Upper lobe of right lung (tissue), 1 donor: ENCODE data around the gene ZSWIM3. TPM values are rescaled to one million over a fixed set of nuclear protein-coding genes. Genes with fewer than 3 reads are reported as not detected.
"Not testable (repeated sequence)": the region's sequence is repeated elsewhere in the genome, so short reads cannot be mapped to it uniquely, and the experiment has no call there.

ENCODE experiments used
- ATAC-seq: fragments of 200-7000 bp; cut with Tn5 transposase; one replicate; pipeline ENCODE4 v1.9.1; 2020; ENCODE audit warnings: mild to moderate bottlenecking, moderate library complexity
- DNase-seq: peaks from one replicate; pipeline ENCODE4 v3.0.0-alpha.2; 2020
- H3K27ac ChIP-seq: fragments of 200-600 bp; one replicate; pipeline ENCODE4 v1.8.0; 2022
- H3K27me3 ChIP-seq: fragments of 200-600 bp; one replicate; pipeline ENCODE4 v1.8.0; 2022; ENCODE audit warnings: mild to moderate bottlenecking
- H3K36me3 ChIP-seq: fragments of 200-600 bp; one replicate; pipeline ENCODE4 v1.8.0; 2022
- H3K4me1 ChIP-seq: fragments of 200-600 bp; one replicate; pipeline ENCODE4 v1.8.0; 2022
- H3K4me3 ChIP-seq: fragments of 200-600 bp; one replicate; pipeline ENCODE4 v1.8.0; 2022; ENCODE audit warnings: mild to moderate bottlenecking
- H3K9me3 ChIP-seq: fragments of 200-600 bp; one replicate; pipeline ENCODE4 v1.8.0; 2022
- CTCF ChIP-seq: fragments of 200-600 bp; IDR thresholded peaks from one replicate; pipeline ENCODE4 v1.8.0; 2022; ENCODE audit warnings: antibody characterized with exemption
- intact Hi-C: fragments of 100-400 bp; cut with DNase I; formaldehyde crosslinking; loops from one replicate; pipeline ENCODE4 v1.11.0; 2022
- total RNA-seq: library from RNA; stranded (reverse); fragmentation: NEBNext Ultra II Directional; extraction: Animal tissue kit (Norgen Biotek cat#: 25700); gene quantifications from one replicate; pipeline ENCODE4 v1.2.1, GENCODE V29; 2021
- donor health status: DM: no; HTN: yes; CAD: no; lungs with severe emphysema.

The ZSWIM3 gene
- total RNA-seq, 1 donor from 2014 or later: 4.0 TPM

GRCh38 chr20:45827712-45828111 lies 29.7 kb upstream of the ZSWIM3 start:
- intact Hi-C loops: no loop called here
- TF ChIP-seq CTCF: no peak

GRCh38 chr20:45828589-45828988 lies 28.8 kb upstream of the ZSWIM3 start:
- ATAC-seq: no peak
- peaks cover 22% of the 10 kb centered on the region for H3K4me1 ChIP-seq
- no peaks in the 10 kb centered on the region for H3K36me3 ChIP-seq
- H3K4me3 ChIP-seq: no peak overlapping the region
- DNase-seq: no peak
- H3K27me3 ChIP-seq: peaks cover 5% of the 10 kb centered on the region
- H3K9me3 ChIP-seq: no peaks in the 10 kb centered on the region
- no peak for TF ChIP-seq CTCF
- intact Hi-C loops: no loop called here
- H3K27ac ChIP-seq: peak overlapping the region; percentile 11

More at GRCh38 chr20:45827712-45828111, 29.7 kb upstream of the ZSWIM3 start:
- no peak overlapping the region for H3K27ac ChIP-seq
- no peaks in the 10 kb centered on the region for H3K9me3 ChIP-seq
- H3K4me3 ChIP-seq: no peak overlapping the region
- peaks cover 10% of the 10 kb centered on the region for H3K27me3 ChIP-seq
- peaks cover 22% of the 10 kb centered on the region for H3K4me1 ChIP-seq
- ATAC-seq (no peak), DNase-seq (no peak)
- H3K36me3 ChIP-seq: no peaks in the 10 kb centered on the region

- not testable (repeated sequence) for H3K27ac ChIP-seq
Measured at GRCh38 chr20:45829673-45830106, 27.7 kb upstream of the ZSWIM3 start.

GRCh38 chr20:45832619-45833018 lies 24.8 kb upstream of the ZSWIM3 start:
- H3K4me3 ChIP-seq: peak overlapping the region; percentile 76
- H3K27me3 ChIP-seq: no peaks in the 10 kb centered on the region
- H3K4me1 ChIP-seq: peaks cover 31% of the 10 kb centered on the region
- H3K9me3 ChIP-seq: no peaks in the 10 kb centered on the region
- TF ChIP-seq CTCF: no peak
- intact Hi-C loops: no loop called here
- no peaks in the 10 kb centered on the region for H3K36me3 ChIP-seq
- peak overlapping the region; percentile 90 for H3K27ac ChIP-seq
- no peak for ATAC-seq
- no peak for DNase-seq

More at GRCh38 chr20:45829673-45830106, 27.7 kb upstream of the ZSWIM3 start:
- H3K9me3 ChIP-seq, H3K27me3 ChIP-seq, DNase-seq, H3K4me3 ChIP-seq, intact Hi-C loops, H3K36me3 ChIP-seq, ATAC-seq: not testable (repeated sequence)
- peaks cover 17% of the 10 kb centered on the region for H3K4me1 ChIP-seq

GRCh38 chr20:45833030-45833882 lies 24.2 kb upstream of the ZSWIM3 start, which contains the start of gene SNX21:
SNX21 (plus strand) TSS chr20:45833799; CDS start chr20:45833920, 121 bp downstream.
- Histone ChIP-seq H3K9me3 (no peaks in the 10 kb centered on the region), H3K36me3 (peaks cover 5% of the 10 kb centered on the region), H3K4me3 (peak within 1 kb of the TSS; percentile 76), H3K4me1 (peaks cover 31% of the 10 kb centered on the region), H3K27me3 (no peaks in the 10 kb centered on the region), H3K27ac (peak within 1 kb of the TSS; percentile 90)
- intact Hi-C loops: no loop called here
- peak; percentile 90 for ATAC-seq
- DNase-seq: peak; percentile 91
- no peak for TF ChIP-seq CTCF
